ENCODE data around the gene IGSF23.
"Not testable (repeated sequence)": the region's sequence is repeated elsewhere in the genome, so short reads cannot be mapped to it uniquely, and the experiment has no call there.

IGSF23 gene

GRCh38 chr19:44670027-44670426 lies 56.7 kb downstream of the IGSF23 start:
- DNase-seq = not testable (repeated sequence)

- no peak for DNase-seq
These were observed 58.0 kb downstream of the IGSF23 start, which contains the start of gene CEACAM19 for GRCh38 chr19:44671400-44671799. Gene CEACAM19 (plus strand): TSS chr19:44671482. CDS start chr19:44671932, 450 bp downstream.

GRCh38 chr19:44672226-44672625 lies 58.9 kb downstream of the IGSF23 start:
- no peak for DNase-seq

- DNase-seq = no peak
These were observed 60.1 kb downstream of the IGSF23 start for GRCh38 chr19:44673510-44673909.

- DNase-seq = no peak
These were observed 62.2 kb downstream of the IGSF23 start for GRCh38 chr19:44675521-44675920.

GRCh38 chr19:44677019-44677811 lies 63.9 kb downstream of the IGSF23 start:
- DNase-seq = no peak

GRCh38 chr19:44680536-44680935 lies 67.2 kb downstream of the IGSF23 start:
- no peak for DNase-seq

GRCh38 chr19:44681992-44682790 lies 68.8 kb downstream of the IGSF23 start:
- no peak for DNase-seq

- DNase-seq = no peak
These were observed 69.4 kb downstream of the IGSF23 start for GRCh38 chr19:44682807-44683206.

- DNase-seq = no peak
These were observed 70.3 kb downstream of the IGSF23 start for GRCh38 chr19:44683434-44684210.

- not testable (repeated sequence) for DNase-seq
These were observed 71.0 kb downstream of the IGSF23 start for GRCh38 chr19:44684396-44684795.

GRCh38 chr19:44684892-44685863 lies 71.8 kb downstream of the IGSF23 start:
- DNase-seq = no peak

- DNase-seq = no peak
These were observed 72.5 kb downstream of the IGSF23 start for GRCh38 chr19:44685877-44686276.

All from activated CD4-positive, CD25-positive, alpha-beta regulatory T cell treated with anti-CD3 and anti-CD28 coated beads, Interleukin-2, amount 50 U/mL, for 72 hours (primary cell).